Muscle of arm (tissue), 12 donors: ENCODE measurements around the gene MEI1. TPM values are rescaled to one million over a fixed set of nuclear protein-coding genes. Genes with fewer than 3 reads are reported as not detected.
A peak's percentile ranks its signal among the peaks of the same experiment; 100 is the strongest.
"Not testable (repeated sequence)": the region's sequence is repeated elsewhere in the genome, so short reads cannot be mapped to it uniquely, and the experiment has no call there.

Source experiments
- DNase-seq: peaks from one replicate; pipeline ENCODE4 v3.0.0-alpha.2; 2013
- polyA plus RNA-seq, 12 donors: library from polyadenylated mRNA; unstranded; fragments of 120-200 nt; gene quantifications; one replicate each; pipeline ENCODE4 v1.2.1, GENCODE V29; 2013; ENCODE audit not compliant: insufficient read length in 12 of 12

The MEI1 gene
- polyA plus RNA-seq, 12 donors: 0.54 to 2.1 (median 0.98) TPM; not detected in 2

GRCh38 chr22:41682033-41682807 lies 17.1 kb upstream of the MEI1 start:
- DNase-seq: peak; percentile 91

- DNase-seq: no peak
Measured at GRCh38 chr22:41683052-41683451, 16.3 kb upstream of the MEI1 start.

- no peak for DNase-seq
Measured at GRCh38 chr22:41683616-41684015, 15.7 kb upstream of the MEI1 start.

GRCh38 chr22:41684194-41684593 lies 15.1 kb upstream of the MEI1 start:
- no peak for DNase-seq

GRCh38 chr22:41686890-41687289 lies 12.4 kb upstream of the MEI1 start:
- DNase-seq: not testable (repeated sequence)

GRCh38 chr22:41687901-41688364 lies 11.4 kb upstream of the MEI1 start:
- peak; percentile 35 for DNase-seq

GRCh38 chr22:41688365-41689211 lies 10.7 kb upstream of the MEI1 start, which contains the start of gene SNU13:
TSS of gene SNU13 (minus strand) at chr22:41688867. CDS start at chr22:41688796, 71 bp downstream.
- DNase-seq: peak; percentile 93

GRCh38 chr22:41690476-41690875 lies 8.8 kb upstream of the MEI1 start:
- DNase-seq: no peak

GRCh38 chr22:41695211-41695610 lies 4.1 kb upstream of the MEI1 start:
- DNase-seq: no peak

- no peak for DNase-seq
Measured at GRCh38 chr22:41696703-41697102, 2.6 kb upstream of the MEI1 start.

GRCh38 chr22:41697126-41697775 lies 2.1 kb upstream of the MEI1 start:
- peak; percentile 92 for DNase-seq

- DNase-seq: no peak
Measured at GRCh38 chr22:41700108-41700364, 733 bp downstream of the MEI1 start.

- DNase-seq: no peak
Measured at GRCh38 chr22:41702763-41703162, 3.5 kb downstream of the MEI1 start.

- no peak for DNase-seq
Measured at GRCh38 chr22:41709341-41709740, 10.0 kb downstream of the MEI1 start.

GRCh38 chr22:41713004-41713403 lies 13.7 kb downstream of the MEI1 start:
- DNase-seq: no peak

- DNase-seq: no peak
Measured at GRCh38 chr22:41722496-41722895, 23.2 kb downstream of the MEI1 start.

GRCh38 chr22:41725510-41726110 lies 26.3 kb downstream of the MEI1 start:
- DNase-seq: no peak

- no peak for DNase-seq
Measured at GRCh38 chr22:41731609-41732008, 32.3 kb downstream of the MEI1 start.

- DNase-seq: no peak
Measured at GRCh38 chr22:41732096-41732772, 32.9 kb downstream of the MEI1 start.

- DNase-seq: not testable (repeated sequence)
Measured at GRCh38 chr22:41733241-41733640, 33.9 kb downstream of the MEI1 start.

GRCh38 chr22:41739576-41739975 lies 40.3 kb downstream of the MEI1 start:
- no peak for DNase-seq

- DNase-seq: no peak
Measured at GRCh38 chr22:41742918-41743317, 43.6 kb downstream of the MEI1 start.
